ENCODE measurements around the gene CHRNA4.

DNA sequence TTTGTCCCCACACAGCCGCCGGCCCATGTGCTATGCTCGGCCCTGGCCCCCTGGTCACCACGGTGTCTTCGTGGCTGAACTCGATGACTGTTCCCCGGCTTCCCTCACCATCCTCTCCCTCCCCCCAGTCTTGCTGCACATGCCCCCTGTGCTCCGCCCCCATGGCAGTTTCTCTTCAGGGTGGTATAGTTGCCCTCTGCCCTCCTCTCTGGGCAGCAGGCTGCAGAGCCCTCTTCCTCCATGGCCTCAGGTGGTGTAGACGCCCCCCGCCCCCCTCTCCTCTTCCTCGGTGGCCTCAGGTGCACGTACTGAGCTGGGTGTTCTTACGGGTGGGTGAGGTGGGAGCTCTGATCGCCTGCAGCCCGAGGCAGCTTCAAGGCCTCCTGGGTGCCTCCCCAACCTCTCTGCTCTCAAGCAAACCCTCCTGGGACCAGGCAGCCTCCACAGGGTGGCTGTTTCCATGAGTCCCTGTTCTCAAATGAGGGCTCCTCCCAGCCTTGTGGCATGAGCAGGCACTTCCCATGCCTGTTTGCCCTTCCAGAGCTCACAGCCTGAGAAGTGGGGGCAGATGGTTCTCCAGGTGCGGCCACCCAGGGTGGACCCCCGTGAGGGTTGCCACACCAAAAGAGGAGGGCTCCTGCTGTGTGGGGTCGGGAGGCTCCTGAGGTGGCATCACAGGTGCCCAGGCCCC is 43.4 kb downstream of the CHRNA4 start:
- TF ChIP-seq ZNF10 (CRISPR knock-in tag; IDR thresholded peaks at IDR 0.05; ENCODE audit: borderline replicate concordance, low read depth): no peak
- no peak for TF ChIP-seq SMYD3 (CRISPR knock-in tag; IDR thresholded peaks at IDR 0.05)
